Activated B cell treated with CpG ODN at 0.5 μM for 24 hours (primary cell): ENCODE measurements around the gene EPHA3. TPM values are rescaled to one million over a fixed set of nuclear protein-coding genes. Genes with fewer than 3 reads are reported as not detected.

Experiments
- ATAC-seq: fragments of 200-7000 bp; cut with Tn5 transposase; one replicate; pipeline ENCODE4 v1.10.0; 2021; ENCODE audit warnings: low read depth, mild to moderate bottlenecking, moderate library complexity
- CTCF ChIA-PET: fragments of 350-600 bp; sonication (Branson Sonifier 250); formaldehyde crosslinking; loops from one replicate; lab custom pipeline; 2021; ENCODE audit warnings: antibody characterized with exemption; lab: Charles Lee
- POLR2A ChIA-PET: fragments of 350-600 bp; sonication (Branson Sonifier 250); formaldehyde crosslinking; loops from one replicate; lab custom pipeline; 2021; ENCODE audit warnings: antibody characterized with exemption; lab: Charles Lee
- DNase-seq: peaks from one replicate; pipeline ENCODE4 v3.0.0; 2022
- H3K27ac Mint-ChIP-seq: one replicate; pipeline ENCODE4 v1.8.0; 2020; ENCODE audit warnings: mixed read lengths
- H3K27me3 Mint-ChIP-seq: one replicate; pipeline ENCODE4 v1.8.0; 2021; ENCODE audit warnings: mixed read lengths
- H3K36me3 Mint-ChIP-seq: one replicate; pipeline ENCODE4 v1.8.0; 2021; ENCODE audit warnings: low read depth, mixed read lengths
- H3K4me1 Mint-ChIP-seq: one replicate; pipeline ENCODE4 v1.8.0; 2021; ENCODE audit warnings: mixed read lengths
- H3K4me3 Mint-ChIP-seq: one replicate; pipeline ENCODE4 v1.8.0; 2020; ENCODE audit warnings: mild to moderate bottlenecking, mixed read lengths
- H3K9me3 Mint-ChIP-seq: one replicate; pipeline ENCODE4 v1.8.0; 2020; ENCODE audit warnings: mixed read lengths
- intact Hi-C: fragments of 100-400 bp; cut with micrococcal nuclease; formaldehyde crosslinking; loops from one replicate; pipeline ENCODE4 v1.15.1; 2024
- total RNA-seq: library from RNA; stranded (reverse); gene quantifications from 2 replicates; pipeline ENCODE4 v1.2.3, GENCODE V29; 2022
- TF ChIP-seq, protein P1 (sequence below): fragments of 200-600 bp; IDR thresholded peaks from one replicate; pipeline ENCODE4 v1.8.0; 2022; ENCODE audit warnings: antibody characterized with exemption, mild to moderate bottlenecking

The EPHA3 gene
- total RNA-seq, 1 donor from 2014 or later, result not detected

DNA sequence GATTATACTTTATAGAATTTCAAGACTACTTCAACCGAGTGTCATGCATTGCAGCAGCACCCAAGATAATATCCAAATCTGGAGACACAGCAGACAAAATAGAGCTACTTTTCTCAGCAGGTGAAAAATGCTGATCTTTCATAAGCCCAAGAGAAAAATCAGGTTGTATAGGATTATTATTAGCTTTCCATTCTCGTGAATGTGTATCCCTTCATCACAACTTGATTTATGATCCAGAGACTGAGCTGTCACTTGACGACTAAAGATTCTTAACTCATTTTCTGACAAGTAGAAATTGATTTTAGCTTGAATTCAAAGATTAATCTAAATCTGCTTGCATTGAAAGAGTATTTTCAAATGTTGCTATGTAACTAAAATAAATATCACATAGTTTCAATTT lies 32.4 kb downstream of the EPHA3 start:
- TF ChIP-seq, protein P1, sequence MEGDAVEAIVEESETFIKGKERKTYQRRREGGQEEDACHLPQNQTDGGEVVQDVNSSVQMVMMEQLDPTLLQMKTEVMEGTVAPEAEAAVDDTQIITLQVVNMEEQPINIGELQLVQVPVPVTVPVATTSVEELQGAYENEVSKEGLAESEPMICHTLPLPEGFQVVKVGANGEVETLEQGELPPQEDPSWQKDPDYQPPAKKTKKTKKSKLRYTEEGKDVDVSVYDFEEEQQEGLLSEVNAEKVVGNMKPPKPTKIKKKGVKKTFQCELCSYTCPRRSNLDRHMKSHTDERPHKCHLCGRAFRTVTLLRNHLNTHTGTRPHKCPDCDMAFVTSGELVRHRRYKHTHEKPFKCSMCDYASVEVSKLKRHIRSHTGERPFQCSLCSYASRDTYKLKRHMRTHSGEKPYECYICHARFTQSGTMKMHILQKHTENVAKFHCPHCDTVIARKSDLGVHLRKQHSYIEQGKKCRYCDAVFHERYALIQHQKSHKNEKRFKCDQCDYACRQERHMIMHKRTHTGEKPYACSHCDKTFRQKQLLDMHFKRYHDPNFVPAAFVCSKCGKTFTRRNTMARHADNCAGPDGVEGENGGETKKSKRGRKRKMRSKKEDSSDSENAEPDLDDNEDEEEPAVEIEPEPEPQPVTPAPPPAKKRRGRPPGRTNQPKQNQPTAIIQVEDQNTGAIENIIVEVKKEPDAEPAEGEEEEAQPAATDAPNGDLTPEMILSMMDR, result no peak
- no peaks in the 10 kb centered on the region for H3K4me1 Mint-ChIP-seq
- DNase-seq, result no peak
- no peaks in the 10 kb centered on the region for H3K27me3 Mint-ChIP-seq
- H3K4me3 Mint-ChIP-seq, result no peak overlapping the region
- H3K27ac Mint-ChIP-seq, result no peak overlapping the region
- no peaks in the 10 kb centered on the region for H3K9me3 Mint-ChIP-seq
- ChIA-PET POLR2A (no interaction called here), CTCF (no interaction called here)
- intact Hi-C loops, result no loop called here
- H3K36me3 Mint-ChIP-seq, result no peaks in the 10 kb centered on the region
- ATAC-seq, result no peak

DNA sequence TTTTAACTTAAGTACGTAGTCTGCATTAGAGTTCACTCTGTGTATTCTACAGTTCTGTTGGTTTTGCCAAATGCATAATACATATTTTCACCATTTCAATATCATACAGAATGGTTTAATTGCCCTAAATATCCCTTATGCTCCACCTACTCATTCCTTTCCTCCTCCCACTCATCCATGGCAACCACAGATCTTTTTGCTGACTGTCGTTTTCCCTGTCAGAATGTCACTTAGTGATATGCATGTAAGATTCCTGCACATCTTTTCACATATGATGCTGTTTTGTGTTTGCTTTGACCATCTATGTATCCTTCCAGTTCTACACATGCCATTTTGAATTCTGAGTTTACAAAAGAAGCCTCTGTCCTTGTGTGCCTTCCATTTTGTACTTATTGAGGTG lies 36.7 kb downstream of the EPHA3 start:
- TF ChIP-seq, protein P1, result no peak

DNA sequence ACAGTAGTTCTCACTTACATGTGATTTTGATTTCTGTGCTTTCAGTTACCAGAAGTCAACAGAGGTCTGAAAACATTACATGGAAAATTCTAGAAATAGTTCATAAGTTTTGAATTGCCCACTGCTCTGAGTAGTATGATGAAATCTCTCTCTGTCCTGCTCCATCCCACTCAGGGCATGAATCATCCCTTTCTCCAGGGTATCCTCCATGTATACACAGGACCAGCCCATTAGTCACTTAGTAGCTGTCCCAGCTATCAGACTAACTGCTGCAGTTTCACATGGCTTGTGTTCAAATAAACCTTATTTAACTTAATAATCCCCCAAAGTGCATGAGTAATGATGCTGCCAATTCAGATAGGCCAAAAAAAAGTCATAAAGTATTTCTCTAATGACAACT lies 38.6 kb downstream of the EPHA3 start:
- POLR2A ChIA-PET, result no interaction called here
- H3K4me3 Mint-ChIP-seq, result no peak overlapping the region
- H3K27ac Mint-ChIP-seq, result no peak overlapping the region
- TF ChIP-seq, protein P1, result no peak
- no peaks in the 10 kb centered on the region for H3K4me1 Mint-ChIP-seq
- no peak for DNase-seq
- no peak for ATAC-seq
- CTCF ChIA-PET, result no interaction called here
- H3K27me3 Mint-ChIP-seq, result no peaks in the 10 kb centered on the region
- intact Hi-C loops, result no loop called here
- no peaks in the 10 kb centered on the region for H3K9me3 Mint-ChIP-seq
- H3K36me3 Mint-ChIP-seq, result no peaks in the 10 kb centered on the region

More for the DNA sequence above, 36.7 kb downstream of the EPHA3 start:
- no peaks in the 10 kb centered on the region for H3K27me3 Mint-ChIP-seq
- no peaks in the 10 kb centered on the region for H3K36me3 Mint-ChIP-seq
- no peak for DNase-seq
- H3K27ac Mint-ChIP-seq, result no peak overlapping the region
- ChIA-PET CTCF (no interaction called here), POLR2A (no interaction called here)
- ATAC-seq, result no peak
- H3K4me3 Mint-ChIP-seq, result no peak overlapping the region
- no peaks in the 10 kb centered on the region for H3K9me3 Mint-ChIP-seq
- intact Hi-C loops, result no loop called here
- H3K4me1 Mint-ChIP-seq, result no peaks in the 10 kb centered on the region

DNA sequence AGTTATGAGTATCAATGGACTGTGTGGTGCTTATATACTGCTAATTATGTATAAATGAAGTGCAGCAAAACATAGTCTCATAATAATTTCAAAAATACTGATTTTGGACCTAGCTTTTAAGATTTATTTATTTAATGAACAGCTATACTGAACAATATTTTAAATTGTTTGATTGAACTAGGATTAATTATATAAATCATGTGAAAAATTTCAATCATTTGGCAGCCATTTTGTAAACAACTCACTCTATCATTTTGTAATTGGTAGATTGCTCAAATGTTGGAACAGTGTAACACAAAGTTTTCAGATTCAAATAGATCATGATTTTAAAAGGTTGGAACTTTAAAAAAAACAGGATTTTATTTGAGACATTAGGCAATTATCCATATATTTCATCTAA lies 47.0 kb downstream of the EPHA3 start:
- DNase-seq (no peak), ATAC-seq (no peak)
- TF ChIP-seq, protein P1, result no peak
- H3K27ac Mint-ChIP-seq, result no peak overlapping the region
- POLR2A ChIA-PET, result no interaction called here
- intact Hi-C loops, result loop anchor here (10.0 kb wide), 1 partner anchor 60 kb away; no protein-coding TSS in a partner anchor
- no peak overlapping the region for H3K4me3 Mint-ChIP-seq
- no peaks in the 10 kb centered on the region for H3K27me3 Mint-ChIP-seq
- CTCF ChIA-PET, result no interaction called here
- no peaks in the 10 kb centered on the region for H3K9me3 Mint-ChIP-seq
- no peaks in the 10 kb centered on the region for H3K36me3 Mint-ChIP-seq
- no peaks in the 10 kb centered on the region for H3K4me1 Mint-ChIP-seq

DNA sequence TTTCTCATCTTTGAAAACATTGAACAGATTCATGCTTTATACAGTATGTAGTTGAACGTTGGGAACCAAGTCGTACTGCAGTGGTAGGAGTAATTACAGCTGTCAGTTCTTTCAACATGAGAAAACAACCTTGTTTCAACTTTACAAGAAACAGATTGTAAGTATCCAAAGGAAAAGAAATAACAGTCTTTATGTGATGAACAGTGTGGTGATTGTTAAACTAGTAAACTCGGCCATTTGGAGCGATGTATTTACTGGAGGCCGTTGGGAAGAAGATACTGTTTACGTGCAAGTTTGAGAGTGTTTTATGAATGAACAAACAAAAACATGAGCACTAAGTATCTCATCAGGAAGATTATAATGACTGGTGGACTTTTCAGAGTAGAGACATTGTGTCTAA lies 48.4 kb downstream of the EPHA3 start:
- ChIA-PET CTCF (no interaction called here), POLR2A (no interaction called here)
- intact Hi-C loops, result loop anchor here (10.0 kb wide), 1 partner anchor 61 kb away; no protein-coding TSS in a partner anchor
- Mint-ChIP-seq H3K27ac (no peak overlapping the region), H3K4me1 (no peaks in the 10 kb centered on the region), H3K4me3 (no peak overlapping the region), H3K27me3 (no peaks in the 10 kb centered on the region), H3K36me3 (no peaks in the 10 kb centered on the region), H3K9me3 (no peaks in the 10 kb centered on the region)
- TF ChIP-seq, protein P1, result no peak
- no peak for ATAC-seq
- no peak for DNase-seq
